IMR-90 (cell line): ENCODE results near the gene SEC61B. TPM values are rescaled to one million over a fixed set of nuclear protein-coding genes. Genes with fewer than 3 reads are reported as not detected.

ENCODE experiments used
- ATAC-seq: fragments of 200-7000 bp; cut with Tn5 transposase; 2 replicates; pipeline ENCODE4 v1.9.1; 2020; ENCODE audit warnings: low read depth, mild to moderate bottlenecking, moderate library complexity
- BruUV-seq: library from RNA; stranded (reverse); fragments of 400-500 nt; replicated peaks from 2 replicates; lab custom pipeline; 2021; lab: Mats Ljungman, UMichigan
- CTCF ChIA-PET: fragments of 300-600 bp; formaldehyde crosslinking; extraction: SDS; loops from one replicate; lab custom pipeline; 2021; ENCODE audit warnings: antibody characterized with exemption; lab: Yijun Ruan, JAX
- POLR2A ChIA-PET: fragments of 300-600 bp; sonication (Branson Sonifier 250); formaldehyde crosslinking; loops from one replicate; lab custom pipeline; 2022; ENCODE audit warnings: antibody characterized with exemption; ENCODE audit not compliant: unreplicated experiment; lab: Charles Lee
- DNase-seq: peaks from one replicate; pipeline ENCODE4 v3.0.0; 2013
- H2AFZ ChIP-seq: replicated peaks from 2 replicates; pipeline ENCODE3; 2013; ENCODE audit warnings: low read length, mild to moderate bottlenecking; ENCODE audit not compliant: poor library complexity
- H2AK5ac ChIP-seq: 2 replicates; pipeline ENCODE4 v1.6.1; 2013; ENCODE audit warnings: low read depth, low read length, inconsistent platforms
- H2AK9ac ChIP-seq: replicated peaks from 2 replicates; pipeline ENCODE3; 2013; ENCODE audit warnings: mild to moderate bottlenecking, low read depth, low read length, moderate library complexity; ENCODE audit not compliant: poor library complexity
- H2BK120ac ChIP-seq: 2 replicates; pipeline ENCODE4 v1.6.1; 2013; ENCODE audit warnings: low read depth, low read length, inconsistent platforms
- H2BK15ac ChIP-seq: 3 replicates; pipeline ENCODE4 v1.6.1; 2013; ENCODE audit warnings: low read depth, low read length, inconsistent platforms
- H2BK20ac ChIP-seq: 2 replicates; pipeline ENCODE4 v1.6.1; 2013; ENCODE audit warnings: low read depth, mild to moderate bottlenecking, inconsistent platforms, low read length, moderate library complexity
- H2BK5ac ChIP-seq: 2 replicates; pipeline ENCODE4 v1.6.1; 2013; ENCODE audit warnings: mild to moderate bottlenecking, low read depth, low read length, inconsistent platforms; ENCODE audit not compliant: poor library complexity, severe bottlenecking
- H3K14ac ChIP-seq: replicated peaks from 2 replicates; pipeline ENCODE4 v1.6.1; 2013; ENCODE audit warnings: low read depth, low read length, inconsistent platforms
- H3K18ac ChIP-seq: 2 replicates; pipeline ENCODE4 v1.6.1; 2013; ENCODE audit warnings: low read depth, low read length, control low read depth
- H3K23ac ChIP-seq: 2 replicates; pipeline ENCODE4 v1.6.1; 2013; ENCODE audit warnings: low read depth, low read length, inconsistent platforms
- H3K27ac ChIP-seq: 2 replicates; pipeline ENCODE4 v1.5.1; 2013; ENCODE audit warnings: mild to moderate bottlenecking, control low read depth, low read length; ENCODE audit not compliant: insufficient read depth
- H3K27me3 ChIP-seq: 2 replicates; pipeline ENCODE4 v1.6.1; 2013; ENCODE audit warnings: low read length; ENCODE audit not compliant: control insufficient read depth, insufficient read depth
- H3K36me3 ChIP-seq: 2 replicates; pipeline ENCODE4 v1.6.1; 2013; ENCODE audit warnings: low read length, mixed read lengths; ENCODE audit not compliant: control insufficient read depth, insufficient read depth
- H3K4ac ChIP-seq: 2 replicates; pipeline ENCODE4 v1.6.1; 2013; ENCODE audit warnings: low read depth, low read length, inconsistent platforms
- H3K4me1 ChIP-seq: 2 replicates; pipeline ENCODE4 v1.6.1; 2013; ENCODE audit warnings: low read length, mixed read lengths; ENCODE audit not compliant: control insufficient read depth, insufficient read depth
- H3K4me2 ChIP-seq: 2 replicates; pipeline ENCODE4 v1.6.1; 2013; ENCODE audit warnings: low read depth, mild to moderate bottlenecking, control low read depth, low read length, moderate library complexity
- H3K4me3 ChIP-seq: 2 replicates; pipeline ENCODE4 v1.5.1; 2013; ENCODE audit warnings: low read depth, mild to moderate bottlenecking, control low read depth, low read length, moderate library complexity; ENCODE audit not compliant: insufficient read depth
- H3K56ac ChIP-seq: 2 replicates; pipeline ENCODE4 v1.6.1; 2013; ENCODE audit warnings: low read length, inconsistent platforms; ENCODE audit not compliant: insufficient read depth; ENCODE audit errors: extremely low read depth
- H3K79me1 ChIP-seq, 2 experiments: 2 replicates each; pipeline ENCODE4 v1.6.1; 2013; ENCODE audit warnings: low read length in 2 of 2, inconsistent platforms in 1 of 2, low read depth in 1 of 2
- H3K9ac ChIP-seq: 2 replicates; pipeline ENCODE4 v1.6.1; 2013; ENCODE audit warnings: low read depth, low read length, control low read depth
- H3K9me1 ChIP-seq: 2 replicates; pipeline ENCODE4 v1.6.1; 2013; ENCODE audit warnings: low read length, inconsistent platforms; ENCODE audit not compliant: insufficient read depth
- H3K9me3 ChIP-seq: 2 replicates; pipeline ENCODE4 v1.6.1; 2013; ENCODE audit warnings: low read length; ENCODE audit not compliant: control insufficient read depth, insufficient read depth
- H4K20me1 ChIP-seq: 2 replicates; pipeline ENCODE4 v1.6.1; 2013; ENCODE audit warnings: low read length, inconsistent platforms; ENCODE audit not compliant: insufficient read depth
- H4K5ac ChIP-seq: 2 replicates; pipeline ENCODE4 v1.6.1; 2013; ENCODE audit warnings: mild to moderate bottlenecking, low read depth, low read length, control low read depth
- H4K8ac ChIP-seq, 2 experiments: 2 replicates each; pipeline ENCODE4 v1.6.1; 2013; ENCODE audit warnings: low read depth in 2 of 2, low read length in 2 of 2, control low read depth in 1 of 2, inconsistent platforms in 1 of 2
- H4K91ac ChIP-seq: 2 replicates; pipeline ENCODE4 v1.6.1; 2013; ENCODE audit warnings: low read depth, low read length, inconsistent platforms; ENCODE audit not compliant: insufficient read depth
- ELK1 ChIP-seq: fragments of 150-350 bp; IDR thresholded peaks from 2 replicates; pipeline ENCODE4 v1.6.1; 2016; ENCODE audit warnings: low read depth, mild to moderate bottlenecking, low read length, moderate library complexity, borderline replicate concordance
- MAFK ChIP-seq: IDR thresholded peaks from 2 replicates; pipeline ENCODE4 v1.6.1; 2012; ENCODE audit warnings: low read depth, low read length, improper control_type of control experiment
- MAZ ChIP-seq: IDR thresholded peaks from 2 replicates; pipeline ENCODE4 v1.6.1; 2012; ENCODE audit warnings: low read depth, mild to moderate bottlenecking, low read length, improper control_type of control experiment, moderate library complexity, borderline replicate concordance
- RCOR1 ChIP-seq: IDR thresholded peaks from 2 replicates; pipeline ENCODE4 v1.6.1; 2012; ENCODE audit warnings: mild to moderate bottlenecking, low read length, improper control_type of control experiment; ENCODE audit not compliant: insufficient replicate concordance
- RFX5 ChIP-seq: IDR thresholded peaks from 2 replicates; pipeline ENCODE4 v1.8.0; 2012; ENCODE audit warnings: low read depth, mild to moderate bottlenecking, low read length, moderate library complexity
- SMC3 ChIP-seq: fragments of 150-350 bp; IDR thresholded peaks from 2 replicates; pipeline ENCODE4 v1.6.1; 2016; ENCODE audit warnings: low read depth, mild to moderate bottlenecking, antibody characterized with exemption, low read length, moderate library complexity
- WGBS, 2 experiments: methylation state at CpG; one replicate each; pipeline versions ENCODE4 v1.1.5 to v1.1.7; 2013; ENCODE audit warnings: missing lambda C conversion rate in 2 of 2; ENCODE audit not compliant: insufficient read length in 1 of 2; ENCODE audit errors: extremely low coverage in 2 of 2; 5-methylcytosine and 5-hydroxymethylcytosine counted together
- dilution Hi-C: fragments of 300-500 bp; cut with HindIII; formaldehyde crosslinking; loops from one replicate; pipeline ENCODE4 v1.14.3; 2018; ENCODE audit warnings: low sequenced_read_pairs; ENCODE audit not compliant: unreplicated experiment
- in situ Hi-C: fragments of 300-500 bp; cut with MboI; formaldehyde crosslinking; loops from 3 replicates; pipeline ENCODE4 v1.14.3; 2019; ENCODE audit warnings: low sequenced_read_pairs, inconsistent platforms, mixed read lengths
- intact Hi-C: fragments of 100-400 bp; cut with micrococcal nuclease; formaldehyde crosslinking; loops from 2 replicates; pipeline ENCODE4 v1.10.0; 2022
- polyA plus RNA-seq, 3 experiments: library from polyadenylated mRNA; depleted of rRNA; stranded (reverse); fragments of >200 nt; gene quantifications; 2 replicates each; pipeline ENCODE4 v1.2.3, GENCODE V29; 2012; ENCODE audit warnings: low replicate concordance in 1 of 3
- total RNA-seq: library from RNA; depleted of rRNA; stranded (reverse); fragments of >200 nt; gene quantifications from 2 replicates; pipeline ENCODE4 v1.2.3, GENCODE V29; 2012

The SEC61B gene
- total and polyA plus RNA-seq, 2 of the 4 experiments (the other 2 are of a cell fraction): 180 to 281 TPM

- Histone ChIP-seq H3K36me3 (no peaks in the 10 kb centered on the region), H3K4me3 (no peak overlapping the region), H2AK9ac (no peak overlapping the region), H2BK20ac (no peak overlapping the region), H4K5ac (no peak overlapping the region), H2AFZ (no peak overlapping the region), H2BK15ac (no peak overlapping the region), H3K4me1 (peaks cover 13% of the 10 kb centered on the region), H3K27ac (no peak overlapping the region), H2AK5ac (no peak overlapping the region), H3K18ac (no peak overlapping the region), H2BK5ac (no peak overlapping the region), H3K27me3 (no peaks in the 10 kb centered on the region), H3K4ac (no peak overlapping the region), H3K4me2 (no peak overlapping the region), H4K91ac (no peak overlapping the region), H4K20me1 (no peaks in the 10 kb centered on the region), H3K14ac (no peak overlapping the region), H3K56ac (no peak overlapping the region), H3K23ac (no peak overlapping the region), H3K79me1 (no peaks in the 10 kb centered on the region), H2BK120ac (no peak overlapping the region), H3K9ac (no peak overlapping the region), H3K9me3 (no peaks in the 10 kb centered on the region), H3K9me1 (peaks cover 2% of the 10 kb centered on the region; the same call in 1 of the 2 replicates), H4K8ac (no peak overlapping the region)
- TF ChIP-seq RCOR1 (no peak), ELK1 (no peak), SMC3 (no peak), MAFK (no peak), MAZ (no peak), RFX5 (no peak)
- peak; percentile 24; the same call in 1 of the 2 replicates for ATAC-seq
- DNase-seq: no peak
- no CpG with 5 or more reads among the region's 4 CpGs for WGBS, 2 experiments
- in situ Hi-C loops (loop anchor here (25.0 kb wide), 1 partner anchor 1411 kb away; the partner anchor contains the start of gene CAVIN4), dilution Hi-C loops (no loop called here), intact Hi-C loops (no loop called here)
- BruUV-seq: no TSS peak
- ChIA-PET POLR2A (no interaction called here), CTCF (no interaction called here)
These were observed 45.5 kb upstream of the SEC61B start for GRCh38 chr9:99176527-99177013.
